T47D (cell line): ENCODE data around the gene AGFG2.
"Not testable (repeated sequence)": the region's sequence is repeated elsewhere in the genome, so short reads cannot be mapped to it uniquely, and the experiment has no call there.

Experiments used
- DNase-seq, 2 experiments: peaks; one replicate each; pipeline versions ENCODE4 v3.0.0 to v3.0.0-alpha.2; 2011 to 2012; ENCODE audit warnings: low read depth in 1 of 2, low spot score in 1 of 2
- JUND ChIP-seq: IDR thresholded peaks from 2 replicates; pipeline ENCODE4 v1.6.1; 2012; ENCODE audit warnings: low read depth
- in situ Hi-C: cut with HindIII; loops from 2 replicates; pipeline ENCODE4 v1.10.0; 2016; ENCODE audit warnings: low sequenced_read_pairs, low pct_unique_long_range_greater_than_20kb

Gene AGFG2

GRCh38 chr7:100538654-100539435, at the start of gene AGFG2:
TSS of gene AGFG2 (plus strand) at chr7:100539203. CDS start at chr7:100539347, 144 bp downstream.
- in situ Hi-C loops: no loop called here
- peak; percentile 96 to 99 for DNase-seq
- TF ChIP-seq JUND: no peak

GRCh38 chr7:100489824-100490223, 49.2 kb upstream of the AGFG2 start:
- peak in 1 of 2 experiments; percentile 63 for DNase-seq
- TF ChIP-seq JUND: no peak
- in situ Hi-C loops: no loop called here

- in situ Hi-C loops: no loop called here
- DNase-seq: no peak
- TF ChIP-seq JUND: no peak
These were observed 48.4 kb upstream of the AGFG2 start for GRCh38 chr7:100490483-100491191.

GRCh38 chr7:100491192-100491578, 47.8 kb upstream of the AGFG2 start:
- no peak for TF ChIP-seq JUND
- no peak for DNase-seq
- in situ Hi-C loops: no loop called here

- no peak for TF ChIP-seq JUND
- in situ Hi-C loops: no loop called here
- DNase-seq: no peak
These were observed 46.1 kb upstream of the AGFG2 start for GRCh38 chr7:100492738-100493475.

- TF ChIP-seq JUND: no peak
- in situ Hi-C loops: no loop called here
- no peak for DNase-seq
These were observed 45.3 kb upstream of the AGFG2 start for GRCh38 chr7:100493476-100494264.

GRCh38 chr7:100496509-100496908, 42.5 kb upstream of the AGFG2 start:
- no peak for DNase-seq
- in situ Hi-C loops: no loop called here
- TF ChIP-seq JUND: no peak

- DNase-seq, in situ Hi-C loops: not testable (repeated sequence)
These were observed 38.3 kb upstream of the AGFG2 start for GRCh38 chr7:100500743-100501142.

GRCh38 chr7:100504031-100504430, 35.0 kb upstream of the AGFG2 start:
- in situ Hi-C loops, DNase-seq: not testable (repeated sequence)

GRCh38 chr7:100504887-100505611, 34.0 kb upstream of the AGFG2 start:
- no peak for DNase-seq
- TF ChIP-seq JUND: no peak
- in situ Hi-C loops: no loop called here

- in situ Hi-C loops: no loop called here
- no peak for DNase-seq
These were observed 32.6 kb upstream of the AGFG2 start for GRCh38 chr7:100506356-100506923.

More at GRCh38 chr7:100506356-100506923, 32.6 kb upstream of the AGFG2 start:
- TF ChIP-seq JUND: no peak
